Measurements from ENCODE around the gene CTNNA2. TPM values are rescaled to one million over a fixed set of nuclear protein-coding genes. Genes with fewer than 3 reads are reported as not detected.

Gene CTNNA2
- total RNA-seq, 6 donors from 2014 or later: not detected

DNA sequence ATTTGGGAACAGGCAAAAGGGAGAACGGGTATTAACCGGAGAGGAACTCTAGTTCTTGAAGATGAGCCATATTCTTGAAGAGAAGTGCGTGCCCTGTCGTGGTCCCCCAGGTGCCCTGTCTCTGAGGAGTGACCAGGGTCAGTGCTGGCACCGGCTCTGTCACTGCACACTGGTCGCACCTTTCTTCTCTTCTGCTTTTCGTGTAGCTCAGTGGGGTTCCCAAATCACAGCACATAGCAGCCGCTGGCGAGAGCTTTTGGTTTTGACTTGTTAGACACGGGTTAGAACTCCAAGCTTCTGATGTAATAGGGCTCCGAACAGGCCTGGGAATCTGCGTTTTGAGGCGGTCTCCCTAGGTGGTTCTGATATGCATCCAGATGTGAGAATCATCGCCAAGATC, 810.1 kb downstream of the CTNNA2 start:
- no peaks in the 10 kb centered on the region for H3K4me1 ChIP-seq
- DNase-seq (no peak), ATAC-seq (ENCODE audit: low FRiP score in 2 of 2) (no peak)
- no peaks in the 10 kb centered on the region for H3K9me3 ChIP-seq
- H3K4me3 ChIP-seq: no peak overlapping the region
- WGBS, 2 donors: 74 to 76% methylated on average over 14 of the region's 14 CpGs
- H3K36me3 ChIP-seq: no peaks in the 10 kb centered on the region
- no peaks in the 10 kb centered on the region for H3K27me3 ChIP-seq
- no peak overlapping the region for H3K27ac ChIP-seq
- no peak for TF ChIP-seq POLR2A (IDR thresholded peaks at IDR 0.05)

DNA sequence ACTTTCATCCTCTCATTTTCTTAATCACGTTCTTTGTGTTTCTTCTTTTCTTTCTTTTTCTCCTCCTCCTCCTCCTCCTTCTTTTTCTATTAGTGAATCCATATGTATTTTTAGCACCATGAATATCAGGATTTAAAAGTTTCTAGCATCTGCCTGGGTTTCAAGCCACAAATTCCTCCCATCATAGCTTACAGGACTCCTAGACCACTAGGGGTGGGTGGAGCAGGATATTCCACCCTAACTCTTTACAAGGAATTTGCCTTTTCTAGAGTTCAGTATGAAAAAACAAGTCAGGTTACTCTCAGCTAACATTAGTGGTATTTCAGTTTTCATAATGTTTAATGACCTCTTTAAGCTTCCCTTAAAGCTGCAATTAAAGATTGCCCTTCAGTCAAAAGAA, 810.8 kb downstream of the CTNNA2 start:
- Histone ChIP-seq H3K27me3 (no peaks in the 10 kb centered on the region), H3K4me1 (no peaks in the 10 kb centered on the region), H3K4me3 (no peak overlapping the region), H3K9me3 (no peaks in the 10 kb centered on the region), H3K27ac (no peak overlapping the region), H3K36me3 (no peaks in the 10 kb centered on the region)
- TF ChIP-seq POLR2AphosphoS5 (IDR thresholded peaks at IDR 0.05) (no peak), EP300 (IDR thresholded peaks at IDR 0.05) (no peak), POLR2A (IDR thresholded peaks at IDR 0.05) (no peak)
- TF ChIP-seq, protein P1, sequence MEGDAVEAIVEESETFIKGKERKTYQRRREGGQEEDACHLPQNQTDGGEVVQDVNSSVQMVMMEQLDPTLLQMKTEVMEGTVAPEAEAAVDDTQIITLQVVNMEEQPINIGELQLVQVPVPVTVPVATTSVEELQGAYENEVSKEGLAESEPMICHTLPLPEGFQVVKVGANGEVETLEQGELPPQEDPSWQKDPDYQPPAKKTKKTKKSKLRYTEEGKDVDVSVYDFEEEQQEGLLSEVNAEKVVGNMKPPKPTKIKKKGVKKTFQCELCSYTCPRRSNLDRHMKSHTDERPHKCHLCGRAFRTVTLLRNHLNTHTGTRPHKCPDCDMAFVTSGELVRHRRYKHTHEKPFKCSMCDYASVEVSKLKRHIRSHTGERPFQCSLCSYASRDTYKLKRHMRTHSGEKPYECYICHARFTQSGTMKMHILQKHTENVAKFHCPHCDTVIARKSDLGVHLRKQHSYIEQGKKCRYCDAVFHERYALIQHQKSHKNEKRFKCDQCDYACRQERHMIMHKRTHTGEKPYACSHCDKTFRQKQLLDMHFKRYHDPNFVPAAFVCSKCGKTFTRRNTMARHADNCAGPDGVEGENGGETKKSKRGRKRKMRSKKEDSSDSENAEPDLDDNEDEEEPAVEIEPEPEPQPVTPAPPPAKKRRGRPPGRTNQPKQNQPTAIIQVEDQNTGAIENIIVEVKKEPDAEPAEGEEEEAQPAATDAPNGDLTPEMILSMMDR (IDR thresholded peaks at IDR 0.05): no peak
- WGBS, 2 donors: 63 to 69% methylated on average over 1 of the region's 1 CpG
- ATAC-seq (ENCODE audit: low FRiP score in 2 of 2): no peak
- DNase-seq: no peak

DNA sequence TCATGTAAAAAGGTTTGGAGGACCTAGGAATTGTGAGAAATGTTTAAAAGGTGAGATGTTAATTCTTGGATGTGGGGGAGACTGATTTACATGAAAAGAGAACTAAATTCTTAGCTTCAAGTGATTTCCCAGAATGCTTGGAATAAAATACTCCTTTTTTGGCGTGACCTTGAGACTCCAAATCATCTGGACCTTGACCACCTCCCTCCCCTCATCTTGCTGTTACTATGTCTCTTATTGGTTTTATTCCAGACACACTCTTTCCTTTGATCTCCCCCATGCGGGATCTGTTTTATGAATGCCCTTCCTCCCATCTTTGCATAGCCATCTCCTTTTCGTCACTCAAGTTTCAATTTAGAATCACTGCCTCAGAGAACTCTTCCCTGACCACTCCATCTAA, 811.7 kb downstream of the CTNNA2 start:
- 87% methylated on average over 3 of the region's 3 CpGs for WGBS, 2 donors
- Histone ChIP-seq H3K36me3 (no peaks in the 10 kb centered on the region), H3K4me1 (no peaks in the 10 kb centered on the region), H3K27ac (no peak overlapping the region), H3K9me3 (no peaks in the 10 kb centered on the region), H3K27me3 (no peaks in the 10 kb centered on the region), H3K4me3 (no peak overlapping the region)
- DNase-seq: no peak
- no peak for TF ChIP-seq POLR2AphosphoS5 (IDR thresholded peaks at IDR 0.05)
- ATAC-seq (ENCODE audit: low FRiP score in 2 of 2): no peak

DNA sequence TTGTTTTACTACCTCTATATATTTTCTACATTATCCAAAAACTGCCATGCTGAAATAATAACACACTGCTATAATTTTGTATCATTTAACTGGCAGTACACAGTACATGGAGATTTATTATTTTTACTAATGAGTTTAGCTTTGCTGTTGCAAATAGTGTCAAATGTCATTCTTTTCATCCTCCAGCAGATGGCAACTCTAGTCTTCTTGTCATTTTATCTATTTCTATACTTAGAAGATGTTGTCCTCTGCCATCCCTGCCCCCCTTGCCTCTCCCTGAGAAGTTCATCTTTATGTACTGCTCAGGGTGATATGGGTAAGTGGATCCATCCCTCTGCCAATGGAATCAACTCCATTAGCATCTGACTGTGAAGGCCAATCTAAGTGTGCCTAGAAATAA, 813.4 kb downstream of the CTNNA2 start:
- TF ChIP-seq, protein P1 (IDR thresholded peaks at IDR 0.05): peak in 2 of 6 experiments; percentile 7 to 21
- TF ChIP-seq EP300 (IDR thresholded peaks at IDR 0.05): no peak
- DNase-seq (no peak), ATAC-seq (ENCODE audit: low FRiP score in 2 of 2) (no peak)
- Histone ChIP-seq H3K4me3 (no peak overlapping the region), H3K27me3 (no peaks in the 10 kb centered on the region), H3K27ac (no peak overlapping the region), H3K4me1 (no peaks in the 10 kb centered on the region), H3K9me3 (no peaks in the 10 kb centered on the region), H3K36me3 (no peaks in the 10 kb centered on the region)

DNA sequence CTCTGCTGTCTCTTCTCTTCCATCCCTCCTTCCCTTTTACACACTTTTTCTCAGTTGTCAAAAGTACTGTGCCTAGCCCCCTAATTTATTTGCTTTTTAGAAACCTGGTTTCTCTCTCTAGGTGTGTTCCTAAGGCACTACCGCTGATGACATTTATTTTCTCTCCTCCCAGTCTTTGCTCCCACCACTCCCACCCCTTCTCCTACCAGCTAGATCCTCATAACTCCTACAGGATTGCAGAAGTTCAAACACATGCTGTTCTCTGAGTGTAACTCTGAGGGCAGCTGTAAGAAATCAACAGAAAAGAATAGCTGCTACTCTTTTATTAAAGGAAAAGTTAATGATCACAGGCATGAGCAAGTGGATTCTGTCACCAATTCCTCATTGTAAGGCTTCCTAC, 814.0 kb downstream of the CTNNA2 start:
- H3K36me3 ChIP-seq: no peaks in the 10 kb centered on the region
- H3K9me3 ChIP-seq: no peaks in the 10 kb centered on the region
- WGBS, 2 donors: 84 to 95% methylated on average over 1 of the region's 1 CpG
- no peak overlapping the region for H3K4me3 ChIP-seq
- no peaks in the 10 kb centered on the region for H3K4me1 ChIP-seq
- ATAC-seq (ENCODE audit: low FRiP score in 2 of 2) (no peak), DNase-seq (no peak)
- H3K27me3 ChIP-seq: no peaks in the 10 kb centered on the region
- H3K27ac ChIP-seq: no peak overlapping the region
- TF ChIP-seq, protein P1 (IDR thresholded peaks at IDR 0.05): no peak
- TF ChIP-seq POLR2A (IDR thresholded peaks at IDR 0.05) (no peak), POLR2AphosphoS5 (IDR thresholded peaks at IDR 0.05) (no peak), EP300 (IDR thresholded peaks at IDR 0.05) (no peak)

DNA sequence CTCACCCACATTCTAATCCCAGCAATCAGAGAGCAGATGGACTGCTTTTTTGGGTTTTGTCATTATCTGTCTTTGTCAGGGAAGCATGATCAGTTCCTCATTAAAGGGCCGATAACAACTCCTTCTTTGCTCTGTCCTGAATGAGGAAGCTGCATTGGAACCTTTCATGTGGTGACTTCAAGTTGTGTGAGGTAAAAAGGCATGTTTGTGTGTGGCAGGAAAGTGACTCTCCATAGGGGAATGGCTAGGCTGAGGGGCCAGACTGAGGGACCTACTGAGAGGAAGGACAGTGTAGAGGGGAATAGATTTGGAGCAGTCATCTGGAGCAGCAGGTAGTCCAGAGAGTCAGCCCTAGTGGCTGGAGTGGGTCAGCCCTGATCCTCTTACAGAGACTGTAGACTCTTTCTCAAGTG, 815.3 kb downstream of the CTNNA2 start:
- no peak overlapping the region for H3K27ac ChIP-seq
- no peak for ATAC-seq (ENCODE audit: low FRiP score in 2 of 2)
- no peaks in the 10 kb centered on the region for H3K36me3 ChIP-seq
- no peak overlapping the region for H3K4me3 ChIP-seq
- no peaks in the 10 kb centered on the region for H3K9me3 ChIP-seq
- H3K27me3 ChIP-seq: no peaks in the 10 kb centered on the region
- DNase-seq: no peak
- no peak for TF ChIP-seq POLR2AphosphoS5 (IDR thresholded peaks at IDR 0.05)
- TF ChIP-seq, protein P1 (IDR thresholded peaks at IDR 0.05): no peak
- no peak for TF ChIP-seq EP300 (IDR thresholded peaks at IDR 0.05)
- TF ChIP-seq POLR2A (IDR thresholded peaks at IDR 0.05): no peak
- no peaks in the 10 kb centered on the region for H3K4me1 ChIP-seq
- 38 to 59% methylated on average over 1 of the region's 1 CpG for WGBS, 2 donors
